WTC11 (cell line): Measurements from ENCODE around the gene SOX15. TPM values are rescaled to one million over a fixed set of nuclear protein-coding genes. Genes with fewer than 3 reads are reported as not detected.

ENCODE experiments used
- ATAC-seq: fragments of 200-7000 bp; cut with Tn5 transposase; 2 replicates; pipeline ENCODE4 v1.10.0; 2021; ENCODE audit warnings: mild to moderate bottlenecking, moderate library complexity
- CTCF ChIA-PET: fragments of 300-600 bp; sonication (Branson Sonifier 250); formaldehyde crosslinking; loops from one replicate; lab custom pipeline; 2021; ENCODE audit warnings: antibody characterized with exemption; lab: Charles Lee
- POLR2A ChIA-PET: fragments of 350-600 bp; sonication (Branson Sonifier 250); formaldehyde crosslinking; loops from one replicate; lab custom pipeline; 2021; ENCODE audit warnings: antibody characterized with exemption; lab: Charles Lee
- DNase-seq: peaks from one replicate; pipeline ENCODE4 v3.0.0; 2021; ENCODE audit warnings: low spot score
- H3K27ac Mint-ChIP-seq: 2 replicates; pipeline ENCODE4 v1.8.0; 2021; ENCODE audit warnings: mixed read lengths
- H3K27me3 Mint-ChIP-seq: 2 replicates; pipeline ENCODE4 v1.8.0; 2021; ENCODE audit warnings: low read depth, mild to moderate bottlenecking, moderate library complexity, mixed read lengths
- H3K36me3 Mint-ChIP-seq: 2 replicates; pipeline ENCODE4 v1.8.0; 2021; ENCODE audit warnings: mixed read lengths
- H3K4me1 Mint-ChIP-seq: 2 replicates; pipeline ENCODE4 v1.8.0; 2022; ENCODE audit warnings: mixed read lengths
- H3K4me3 Mint-ChIP-seq: 2 replicates; pipeline ENCODE4 v1.8.0; 2021; ENCODE audit warnings: mild to moderate bottlenecking, moderate library complexity, mixed read lengths
- H3K9me3 Mint-ChIP-seq: 2 replicates; pipeline ENCODE4 v1.8.0; 2021; ENCODE audit warnings: mixed read lengths
- ATF6 ChIP-seq: sonication (generic); formaldehyde crosslinking; IDR thresholded peaks from 2 replicates; pipeline ENCODE4 v1.8.1; 2023; ENCODE audit warnings: mild to moderate bottlenecking, missing genetic modification reagents
- E2F4 ChIP-seq: sonication (generic); formaldehyde crosslinking; IDR thresholded peaks from 2 replicates; pipeline ENCODE4 v1.8.1; 2022; ENCODE audit warnings: low read depth, mild to moderate bottlenecking, moderate library complexity, missing genetic modification reagents, borderline replicate concordance
- EMX1 ChIP-seq: fragments of 250-450 bp; sonication (Bioruptor Pico); IDR thresholded peaks from 2 replicates; pipeline ENCODE4 v1.8.0; 2021; ENCODE audit warnings: mild to moderate bottlenecking
- ERG ChIP-seq: fragments of 250-450 bp; sonication (Bioruptor Pico); IDR thresholded peaks from 2 replicates; pipeline ENCODE4 v1.8.0; 2021; ENCODE audit warnings: mild to moderate bottlenecking
- ETV6 ChIP-seq: sonication (generic); formaldehyde crosslinking; IDR thresholded peaks from 2 replicates; pipeline ENCODE4 v1.8.1; 2022; ENCODE audit warnings: mild to moderate bottlenecking, missing genetic modification reagents
- GABPB1 ChIP-seq: sonication (generic); formaldehyde crosslinking; IDR thresholded peaks from 2 replicates; pipeline ENCODE4 v1.8.1; 2023; ENCODE audit warnings: mild to moderate bottlenecking, missing genetic modification reagents
- GRHL2 ChIP-seq: fragments of 250-450 bp; sonication (Bioruptor Pico); IDR thresholded peaks from 2 replicates; pipeline ENCODE4 v1.8.0; 2022; ENCODE audit warnings: mild to moderate bottlenecking, moderate library complexity; ENCODE audit not compliant: insufficient replicate concordance, severe bottlenecking
- GTF2I ChIP-seq: fragments of 250-450 bp; sonication (Bioruptor Pico); conservative IDR thresholded peaks from 2 replicates; pipeline ENCODE4 v1.4.0; 2021; ENCODE audit warnings: mild to moderate bottlenecking
- IRF2 ChIP-seq: sonication (generic); formaldehyde crosslinking; IDR thresholded peaks from 2 replicates; pipeline ENCODE4 v1.8.0; 2022; ENCODE audit warnings: low read depth, missing genetic modification reagents, borderline replicate concordance
- MAX ChIP-seq: sonication (generic); formaldehyde crosslinking; IDR thresholded peaks from 2 replicates; pipeline ENCODE4 v1.8.0; 2022; ENCODE audit warnings: mild to moderate bottlenecking, missing genetic modification reagents
- NFATC4 ChIP-seq: fragments of 250-450 bp; sonication (Bioruptor Pico); IDR thresholded peaks from 2 replicates; pipeline ENCODE4 v1.9.0; 2021; ENCODE audit warnings: mild to moderate bottlenecking
- RELA ChIP-seq: sonication (generic); formaldehyde crosslinking; IDR thresholded peaks from 2 replicates; pipeline ENCODE4 v1.8.1; 2022; ENCODE audit warnings: missing genetic modification reagents, mild to moderate bottlenecking, borderline replicate concordance
- SOX15 ChIP-seq: fragments of 250-450 bp; sonication (Bioruptor Pico); IDR thresholded peaks from 2 replicates; pipeline ENCODE4 v1.9.0; 2021; ENCODE audit warnings: mild to moderate bottlenecking
- SP1 ChIP-seq: sonication (generic); formaldehyde crosslinking; conservative IDR thresholded peaks from 2 replicates; pipeline ENCODE4 v1.8.1; 2022; ENCODE audit warnings: missing genetic modification reagents
- TCF7 ChIP-seq: sonication (generic); formaldehyde crosslinking; IDR thresholded peaks from 2 replicates; pipeline ENCODE4 v1.8.0; 2022; ENCODE audit warnings: mild to moderate bottlenecking, low read depth, missing genetic modification reagents, moderate library complexity
- TP53 ChIP-seq: sonication (generic); formaldehyde crosslinking; IDR thresholded peaks from 2 replicates; pipeline ENCODE4 v1.8.1; 2023; ENCODE audit warnings: mild to moderate bottlenecking, missing genetic modification reagents
- USF1 ChIP-seq: sonication (generic); formaldehyde crosslinking; IDR thresholded peaks from 2 replicates; pipeline ENCODE4 v1.8.0; 2022; ENCODE audit warnings: mild to moderate bottlenecking, missing genetic modification reagents
- USF2 ChIP-seq: sonication (generic); formaldehyde crosslinking; IDR thresholded peaks from 2 replicates; pipeline ENCODE4 v1.8.1; 2023; ENCODE audit warnings: mild to moderate bottlenecking, missing genetic modification reagents, moderate library complexity
- ZBTB21 ChIP-seq: sonication (generic); formaldehyde crosslinking; IDR thresholded peaks from 2 replicates; pipeline ENCODE4 v1.8.1; 2023; ENCODE audit warnings: mild to moderate bottlenecking, missing genetic modification reagents, borderline replicate concordance
- ZBTB43 ChIP-seq: sonication (generic); formaldehyde crosslinking; IDR thresholded peaks from 2 replicates; pipeline ENCODE4 v1.8.1; 2023; ENCODE audit warnings: mild to moderate bottlenecking, missing genetic modification reagents
- ZNF121 ChIP-seq: sonication (generic); formaldehyde crosslinking; IDR thresholded peaks from 2 replicates; pipeline ENCODE4 v1.8.0; 2023; ENCODE audit warnings: missing genetic modification reagents
- ZNF219 ChIP-seq: sonication (generic); formaldehyde crosslinking; IDR thresholded peaks from 2 replicates; pipeline ENCODE4 v1.8.0; 2023; ENCODE audit warnings: missing genetic modification reagents, mild to moderate bottlenecking, borderline replicate concordance
- ZNF281 ChIP-seq: sonication (generic); formaldehyde crosslinking; IDR thresholded peaks from 2 replicates; pipeline ENCODE4 v1.8.0; 2023; ENCODE audit warnings: mild to moderate bottlenecking, missing genetic modification reagents
- ZNF416 ChIP-seq: fragments of 250-450 bp; sonication (Bioruptor Pico); IDR thresholded peaks from 2 replicates; pipeline ENCODE4 v1.9.0; 2021; ENCODE audit warnings: mild to moderate bottlenecking, inconsistent platforms
- total RNA-seq: library from RNA; stranded (reverse); gene quantifications from 3 replicates; pipeline ENCODE4 v1.2.3, GENCODE V29; 2021

Gene SOX15
- total RNA-seq, 1 experiment from 2014 or later = 19.9 TPM

- Mint-ChIP-seq H3K27me3 (no peaks in the 10 kb centered on the region; the same call in 1 of the 2 replicates), H3K4me1 (peaks cover 60% of the 10 kb centered on the region), H3K36me3 (peaks cover 4% of the 10 kb centered on the region; the same call in 1 of the 2 replicates), H3K9me3 (no peaks in the 10 kb centered on the region), H3K4me3 (peak overlapping the region; percentile 57), H3K27ac (peak overlapping the region; percentile 92)
- DNase-seq = peak; percentile 75
- POLR2A ChIA-PET = interaction anchor here (0.8 to 1.2 kb wide), 2 partner anchors 14 to 19 kb away, joined by 3 to 4 read pairs; no protein-coding TSS in a partner anchor
- peak; percentile 38 for ATAC-seq
- CTCF ChIA-PET = interaction anchor here (0.6 to 3.3 kb wide), 24 partner anchors 8 to 521 kb away, joined by 3 to 31 read pairs (median 5); partner anchors contain the start of genes CHRNB1, FGF11, FXR2 and PLSCR3
- TF ChIP-seq GTF2I = no peak
- TF ChIP-seq RELA (CRISPR knock-in tag) = no peak
- TF ChIP-seq ETV6 = peak; percentile 66; the same call in 1 of the 2 replicates
- no peak for TF ChIP-seq TCF7 (CRISPR knock-in tag)
- TF ChIP-seq NFATC4 (CRISPR knock-in tag) = no peak
- TF ChIP-seq E2F4 = no peak
- TF ChIP-seq GRHL2 (CRISPR knock-in tag) = no peak
- TF ChIP-seq USF1 (CRISPR knock-in tag) = no peak
- TF ChIP-seq EMX1 = no peak
- peak; percentile 54; the same call in 1 of the 2 replicates for TF ChIP-seq SP1
- no peak for TF ChIP-seq TP53
- no peak for TF ChIP-seq ZBTB21 (CRISPR knock-in tag)
- TF ChIP-seq SOX15 (CRISPR knock-in tag) = no peak
- no peak for TF ChIP-seq ZNF219 (CRISPR knock-in tag)
- peak; percentile 80; the same call in 1 of the 2 replicates for TF ChIP-seq ZNF281
- TF ChIP-seq MAX = peak; percentile 66; the same call in 1 of the 2 replicates
- TF ChIP-seq ATF6 (CRISPR knock-in tag) = no peak
- TF ChIP-seq ZBTB43 = no peak
- no peak; the same call in 1 of the 2 replicates for TF ChIP-seq USF2 (CRISPR knock-in tag)
- no peak for TF ChIP-seq ZNF121
- TF ChIP-seq ZNF416 (CRISPR knock-in tag) = no peak
- TF ChIP-seq GABPB1 (CRISPR knock-in tag) = no peak
- no peak for TF ChIP-seq ERG (CRISPR knock-in tag)
- TF ChIP-seq IRF2 (CRISPR knock-in tag) = no peak
Observed at GRCh38 chr17:7557775-7558543, 31.9 kb downstream of the SOX15 start.
